ENCODE results near the gene ILKAP. TPM values are rescaled to one million over a fixed set of nuclear protein-coding genes. Genes with fewer than 3 reads are reported as not detected.

ILKAP gene
- total and polyA plus RNA-seq, 7 experiments from 2014 or later, result 40.6 to 126 (median 88.4) TPM

GRCh38 chr2:238131761-238132462, 71.6 kb downstream of the ILKAP start:
- ChIA-PET POLR2A (no interaction called here), CTCF (no interaction called here)
- Histone ChIP-seq H3K27ac (ENCODE audit: low read depth, low read length) (no peak overlapping the region), H3K4me3 (ENCODE audit: low read length) (no peak overlapping the region), H3K4me1 (ENCODE audit: control insufficient read depth in 2 of 2, insufficient read depth in 2 of 2, low read length in 2 of 2) (no peaks in the 10 kb centered on the region), H3K36me3 (ENCODE audit: control insufficient read depth in 2 of 3, insufficient read depth in 3 of 3, low read length in 3 of 3) (no peaks in the 10 kb centered on the region), H3K27me3 (ENCODE audit: control insufficient read depth in 2 of 2, insufficient read depth in 2 of 2, low read length in 2 of 2) (no peaks in the 10 kb centered on the region), H3K9me3 (ENCODE audit: control insufficient read depth in 2 of 3, low read length in 3 of 3) (no peaks in the 10 kb centered on the region)
- no peak for ATAC-seq
- H3K36me3 Mint-ChIP-seq, result no peaks in the 10 kb centered on the region
- H3K4me1 Mint-ChIP-seq, result no peaks in the 10 kb centered on the region
- intact Hi-C loops (cut with micrococcal nuclease), result no loop called here
- no peaks in the 10 kb centered on the region for H3K27me3 Mint-ChIP-seq
- no peak for DNase-seq
- H3K27ac Mint-ChIP-seq, result no peak overlapping the region
- H3K4me3 Mint-ChIP-seq, result no peak overlapping the region
- no peaks in the 10 kb centered on the region for H3K9me3 Mint-ChIP-seq

DNA sequence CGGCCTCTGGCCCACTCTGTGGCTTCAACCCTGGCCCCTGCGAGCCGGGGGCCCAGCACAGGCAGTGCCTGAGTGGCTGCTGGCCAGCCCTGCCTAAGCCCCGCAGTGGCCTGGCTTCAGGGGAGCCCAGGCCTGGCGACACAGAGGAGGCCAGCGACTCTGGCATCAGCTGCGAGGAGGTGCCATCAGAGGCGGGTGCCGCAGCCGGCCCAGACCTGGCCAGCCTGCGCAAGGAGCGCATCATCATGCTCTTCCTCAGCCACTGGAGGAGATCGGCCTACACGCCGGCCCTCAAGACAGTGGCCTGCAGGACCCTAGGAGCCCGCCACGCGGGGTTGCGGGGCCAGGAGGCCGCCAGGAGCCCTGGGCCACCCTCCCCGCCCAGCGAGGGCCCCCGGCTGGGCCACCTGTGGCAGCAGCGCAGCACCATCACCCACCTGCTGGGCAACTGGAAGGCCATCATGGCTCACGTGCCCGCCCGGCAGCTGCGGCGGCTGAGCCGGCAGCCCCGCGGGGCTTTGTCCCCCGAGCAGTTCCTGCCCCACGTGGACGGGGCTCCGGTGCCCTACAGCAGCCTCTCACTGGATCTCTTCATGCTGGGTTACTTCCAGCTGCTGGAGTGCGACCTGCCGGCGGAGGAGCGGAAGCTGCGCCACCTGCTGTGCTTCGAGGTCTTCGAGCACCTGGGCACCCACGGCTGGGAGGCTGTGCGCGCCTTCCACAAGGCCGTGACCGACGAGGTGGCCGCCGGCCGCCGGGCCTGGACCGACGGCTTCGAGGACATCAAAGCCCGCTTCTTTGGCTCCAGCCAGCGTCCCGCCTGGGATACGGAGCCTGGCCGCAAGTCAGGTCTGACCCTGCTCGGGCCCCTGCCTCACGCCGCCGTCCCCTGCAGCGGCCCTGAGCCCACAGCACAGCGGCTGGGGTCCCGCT, 72.5 kb downstream of the ILKAP start:
- CTCF ChIA-PET, result no interaction called here
- no peaks in the 10 kb centered on the region for H3K9me3 Mint-ChIP-seq
- no peaks in the 10 kb centered on the region for H3K27me3 ChIP-seq (ENCODE audit: control insufficient read depth in 2 of 2, insufficient read depth in 2 of 2, low read length in 2 of 2)
- H3K4me1 Mint-ChIP-seq, result no peaks in the 10 kb centered on the region
- no peaks in the 10 kb centered on the region for H3K36me3 Mint-ChIP-seq
- no peak for ATAC-seq
- no peak overlapping the region for H3K4me3 Mint-ChIP-seq
- H3K27ac Mint-ChIP-seq, result no peak overlapping the region
- DNase-seq, result no peak
- H3K36me3 ChIP-seq (ENCODE audit: control insufficient read depth in 2 of 3, insufficient read depth in 3 of 3, low read length in 3 of 3), result no peaks in the 10 kb centered on the region
- H3K27ac ChIP-seq (ENCODE audit: low read depth, low read length), result no peak overlapping the region
- no peaks in the 10 kb centered on the region for H3K4me1 ChIP-seq (ENCODE audit: control insufficient read depth in 2 of 2, insufficient read depth in 2 of 2, low read length in 2 of 2)
- intact Hi-C loops (cut with micrococcal nuclease), result no loop called here
- POLR2A ChIA-PET, result no interaction called here
- no peaks in the 10 kb centered on the region for H3K27me3 Mint-ChIP-seq
- no peak overlapping the region for H3K4me3 ChIP-seq (ENCODE audit: low read length)
- H3K9me3 ChIP-seq (ENCODE audit: control insufficient read depth in 2 of 3, low read length in 3 of 3), result no peaks in the 10 kb centered on the region

GRCh38 chr2:238130111-238130695, 73.3 kb downstream of the ILKAP start:
- no peak overlapping the region for H3K27ac ChIP-seq (ENCODE audit: low read depth, low read length)
- no peaks in the 10 kb centered on the region for H3K4me1 Mint-ChIP-seq
- H3K4me1 ChIP-seq (ENCODE audit: control insufficient read depth in 2 of 2, insufficient read depth in 2 of 2, low read length in 2 of 2), result no peaks in the 10 kb centered on the region
- POLR2A ChIA-PET, result no interaction called here
- ATAC-seq, result no peak
- DNase-seq, result no peak
- intact Hi-C loops (cut with micrococcal nuclease), result no loop called here
- no peaks in the 10 kb centered on the region for H3K27me3 ChIP-seq (ENCODE audit: control insufficient read depth in 2 of 2, insufficient read depth in 2 of 2, low read length in 2 of 2)
- no peak overlapping the region for H3K4me3 Mint-ChIP-seq
- CTCF ChIA-PET, result no interaction called here
- H3K27me3 Mint-ChIP-seq, result no peaks in the 10 kb centered on the region
- no peaks in the 10 kb centered on the region for H3K36me3 Mint-ChIP-seq
- H3K27ac Mint-ChIP-seq, result no peak overlapping the region
- H3K9me3 ChIP-seq (ENCODE audit: control insufficient read depth in 2 of 3, low read length in 3 of 3), result no peaks in the 10 kb centered on the region
- no peak overlapping the region for H3K4me3 ChIP-seq (ENCODE audit: low read length)
- H3K9me3 Mint-ChIP-seq, result no peaks in the 10 kb centered on the region
- H3K36me3 ChIP-seq (ENCODE audit: control insufficient read depth in 2 of 3, insufficient read depth in 3 of 3, low read length in 3 of 3), result no peaks in the 10 kb centered on the region

DNA sequence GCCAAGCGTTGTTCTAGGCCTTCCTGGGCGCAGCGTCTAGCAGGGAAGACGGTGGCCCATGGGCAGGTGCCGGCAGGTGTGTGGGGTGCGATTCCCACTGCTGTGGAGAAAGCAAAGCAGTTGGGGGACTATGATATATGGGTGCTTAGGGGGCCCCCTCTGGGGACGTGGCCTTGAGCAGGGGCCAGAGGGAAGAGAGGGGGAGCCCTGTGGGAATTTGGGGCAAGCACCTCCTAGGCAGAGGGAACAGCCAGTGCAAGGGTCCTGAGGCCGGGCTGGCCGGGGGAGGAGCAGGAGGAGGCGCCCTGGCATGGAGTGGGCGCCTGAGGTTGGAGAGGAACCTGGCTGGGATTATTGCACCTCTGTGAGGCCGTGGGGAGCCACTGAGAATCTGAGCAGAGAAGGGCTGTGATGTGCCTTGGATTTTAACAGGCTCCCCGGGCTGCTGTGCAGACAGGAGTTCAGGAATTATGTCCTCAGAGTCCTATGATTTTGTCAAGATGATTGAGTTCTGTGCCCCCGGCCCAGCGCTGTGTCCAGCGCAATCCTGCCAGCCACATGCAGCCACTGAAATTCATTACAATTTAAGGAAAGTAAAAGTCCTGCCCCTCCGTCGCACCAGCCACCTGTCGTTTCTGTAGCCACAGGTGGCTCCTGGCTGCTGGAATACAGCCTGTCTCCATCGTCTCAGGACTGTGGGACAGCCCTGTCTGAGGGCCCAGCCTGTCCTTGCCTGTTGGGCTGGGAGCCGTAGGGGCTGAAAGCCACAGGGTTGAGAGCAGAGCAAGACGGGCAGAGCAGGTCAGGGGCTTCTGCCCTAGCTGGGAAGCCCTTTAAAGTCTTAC, 74.1 kb downstream of the ILKAP start:
- no peaks in the 10 kb centered on the region for H3K9me3 ChIP-seq (ENCODE audit: control insufficient read depth in 2 of 3, low read length in 3 of 3)
- Mint-ChIP-seq H3K9me3 (no peaks in the 10 kb centered on the region), H3K27ac (no peak overlapping the region), H3K36me3 (no peaks in the 10 kb centered on the region), H3K27me3 (no peaks in the 10 kb centered on the region), H3K4me1 (no peaks in the 10 kb centered on the region), H3K4me3 (no peak overlapping the region)
- CTCF ChIA-PET, result no interaction called here
- no peak overlapping the region for H3K27ac ChIP-seq (ENCODE audit: low read depth, low read length)
- ATAC-seq (no peak), DNase-seq (no peak)
- no peak overlapping the region for H3K4me3 ChIP-seq (ENCODE audit: low read length)
- intact Hi-C loops (cut with micrococcal nuclease), result no loop called here
- no peaks in the 10 kb centered on the region for H3K27me3 ChIP-seq (ENCODE audit: control insufficient read depth in 2 of 2, insufficient read depth in 2 of 2, low read length in 2 of 2)
- POLR2A ChIA-PET, result no interaction called here
- no peaks in the 10 kb centered on the region for H3K4me1 ChIP-seq (ENCODE audit: control insufficient read depth in 2 of 2, insufficient read depth in 2 of 2, low read length in 2 of 2)
- H3K36me3 ChIP-seq (ENCODE audit: control insufficient read depth in 2 of 3, insufficient read depth in 3 of 3, low read length in 3 of 3), result no peaks in the 10 kb centered on the region

DNA sequence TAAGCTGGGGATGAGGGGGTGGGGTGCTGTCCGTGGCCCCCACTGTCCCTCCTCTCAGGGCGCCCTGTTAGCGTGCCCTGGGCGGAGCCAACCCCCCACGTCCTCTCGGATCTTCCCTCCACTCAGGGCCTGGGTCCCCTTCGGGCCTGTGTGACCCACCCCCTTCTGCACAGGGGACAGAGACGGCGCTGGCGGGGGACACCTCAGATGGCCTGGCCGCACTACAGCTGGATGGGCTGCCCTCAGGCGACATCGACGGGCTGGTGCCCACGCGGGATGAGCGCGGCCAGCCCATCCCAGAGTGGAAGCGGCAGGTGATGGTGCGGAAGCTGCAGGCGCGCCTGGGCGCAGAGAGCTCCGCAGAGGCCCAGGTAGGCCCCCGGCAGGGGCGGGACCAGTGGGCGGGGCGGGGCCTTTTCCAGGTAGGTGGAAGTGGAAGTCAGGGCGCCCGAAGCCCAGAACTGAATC, 74.9 kb downstream of the ILKAP start:
- H3K9me3 ChIP-seq (ENCODE audit: control insufficient read depth in 2 of 3, low read length in 3 of 3), result no peaks in the 10 kb centered on the region
- H3K4me3 ChIP-seq (ENCODE audit: low read length), result no peak overlapping the region
- no peak overlapping the region for H3K4me3 Mint-ChIP-seq
- no peak overlapping the region for H3K27ac ChIP-seq (ENCODE audit: low read depth, low read length)
- no peaks in the 10 kb centered on the region for H3K9me3 Mint-ChIP-seq
- H3K36me3 Mint-ChIP-seq, result no peaks in the 10 kb centered on the region
- no peaks in the 10 kb centered on the region for H3K27me3 ChIP-seq (ENCODE audit: control insufficient read depth in 2 of 2, insufficient read depth in 2 of 2, low read length in 2 of 2)
- H3K36me3 ChIP-seq (ENCODE audit: control insufficient read depth in 2 of 3, insufficient read depth in 3 of 3, low read length in 3 of 3), result no peaks in the 10 kb centered on the region
- H3K4me1 Mint-ChIP-seq, result no peaks in the 10 kb centered on the region
- intact Hi-C loops (cut with micrococcal nuclease), result no loop called here
- H3K27ac Mint-ChIP-seq, result no peak overlapping the region
- H3K4me1 ChIP-seq (ENCODE audit: control insufficient read depth in 2 of 2, insufficient read depth in 2 of 2, low read length in 2 of 2), result no peaks in the 10 kb centered on the region
- no peaks in the 10 kb centered on the region for H3K27me3 Mint-ChIP-seq
- ATAC-seq, result no peak
- POLR2A ChIA-PET, result no interaction called here
- no peak for DNase-seq
- CTCF ChIA-PET, result no interaction called here

DNA sequence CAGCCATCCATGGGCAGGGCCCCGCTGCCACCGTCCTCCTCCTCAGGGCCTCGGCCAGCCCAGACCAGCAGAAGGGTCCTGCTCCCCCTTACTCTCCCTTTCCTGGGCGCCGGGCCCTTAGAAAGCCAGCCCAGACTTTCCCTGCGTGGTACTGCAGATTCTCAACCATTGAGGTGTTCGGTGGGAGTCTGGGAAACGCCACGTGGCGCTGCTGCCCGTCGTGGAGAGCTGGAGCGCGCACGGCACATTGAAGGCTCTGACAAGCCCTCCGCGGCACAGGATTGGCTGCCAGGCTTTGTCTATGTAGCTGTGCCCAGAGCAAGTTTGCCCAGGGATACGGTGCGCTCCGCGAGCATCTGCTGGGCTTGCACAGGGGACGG, 75.4 kb downstream of the ILKAP start:
- DNase-seq (no peak), ATAC-seq (no peak)
- Mint-ChIP-seq H3K4me3 (no peak overlapping the region), H3K4me1 (no peaks in the 10 kb centered on the region), H3K27me3 (no peaks in the 10 kb centered on the region), H3K27ac (no peak overlapping the region), H3K9me3 (no peaks in the 10 kb centered on the region), H3K36me3 (no peaks in the 10 kb centered on the region)
- intact Hi-C loops (cut with micrococcal nuclease), result no loop called here
- Histone ChIP-seq H3K4me3 (ENCODE audit: low read length) (no peak overlapping the region), H3K36me3 (ENCODE audit: control insufficient read depth in 2 of 3, insufficient read depth in 3 of 3, low read length in 3 of 3) (no peaks in the 10 kb centered on the region), H3K9me3 (ENCODE audit: control insufficient read depth in 2 of 3, low read length in 3 of 3) (no peaks in the 10 kb centered on the region), H3K4me1 (ENCODE audit: control insufficient read depth in 2 of 2, insufficient read depth in 2 of 2, low read length in 2 of 2) (no peaks in the 10 kb centered on the region), H3K27ac (ENCODE audit: low read depth, low read length) (no peak overlapping the region), H3K27me3 (ENCODE audit: control insufficient read depth in 2 of 2, insufficient read depth in 2 of 2, low read length in 2 of 2) (no peaks in the 10 kb centered on the region)
- POLR2A ChIA-PET, result no interaction called here
- CTCF ChIA-PET, result no interaction called here
